Activated T-cell treated with anti-CD3 and anti-CD28 coated beads, Interleukin-2, amount 50 U/mL, for 1 hour (primary cell): Measurements from ENCODE around the gene KRTAP10-9.

Experiments
- DNase-seq: peaks from one replicate; pipeline ENCODE4 v3.0.0-alpha.2; 2020

The KRTAP10-9 gene

GRCh38 chr21:44670642-44671432 is 43.9 kb downstream of the KRTAP10-9 start:
- DNase-seq: no peak

GRCh38 chr21:44671911-44672310 is 45.0 kb downstream of the KRTAP10-9 start:
- no peak for DNase-seq

DNA sequence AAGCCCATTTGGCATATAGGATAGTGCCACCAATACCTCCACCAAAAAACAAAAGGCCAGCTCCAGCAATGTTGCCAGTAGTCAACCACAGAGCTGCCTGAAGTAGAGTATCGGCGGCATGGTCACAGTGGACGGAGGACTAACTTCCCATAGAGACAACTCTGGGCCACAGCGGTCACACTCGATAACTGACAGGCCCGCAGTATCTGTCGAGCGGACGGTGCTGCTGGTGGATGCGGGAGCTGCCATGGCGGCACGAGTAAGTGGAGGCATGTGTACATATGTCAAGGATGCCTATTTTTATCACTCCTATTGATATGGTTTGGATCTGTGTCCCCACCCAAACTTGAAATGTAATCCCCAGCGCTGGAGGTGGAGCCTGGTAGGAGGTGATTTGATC is 51.0 kb downstream of the KRTAP10-9 start:
- no peak for DNase-seq
